Bone marrow (tissue), 2 donors: Measurements from ENCODE around the gene LAIR1.
A peak's percentile ranks its signal among the peaks of the same experiment; 100 is the strongest.
"Not testable (repeated sequence)": the region's sequence is repeated elsewhere in the genome, so short reads cannot be mapped to it uniquely, and the experiment has no call there.

Source experiments
- DNase-seq, 2 donors: peaks; one replicate each; lab custom pipeline; 2025; lab: John Stamatoyannopoulos, UW

LAIR1 gene

GRCh38 chr19:54376610-54377285, 12.0 kb upstream of the LAIR1 start:
- DNase-seq, result no peak

- DNase-seq, result not testable (repeated sequence)
These were observed 10.6 kb upstream of the LAIR1 start for GRCh38 chr19:54375181-54375938.

GRCh38 chr19:54373781-54374631, 9.3 kb upstream of the LAIR1 start:
- peak; percentile 34 to 76 for DNase-seq

GRCh38 chr19:54371453-54371852, 6.7 kb upstream of the LAIR1 start:
- not testable (repeated sequence) for DNase-seq

- peak in 1 of 2 donors; percentile 63 for DNase-seq
These were observed 5.7 kb upstream of the LAIR1 start for GRCh38 chr19:54370434-54370796.

GRCh38 chr19:54369688-54370433, 5.1 kb upstream of the LAIR1 start:
- not testable (repeated sequence) for DNase-seq

- no peak for DNase-seq
These were observed 4.5 kb upstream of the LAIR1 start for GRCh38 chr19:54369082-54369687.

GRCh38 chr19:54366811-54367210, 2.1 kb upstream of the LAIR1 start:
- no peak for DNase-seq

GRCh38 chr19:54365798-54366197, 1.1 kb upstream of the LAIR1 start:
- DNase-seq, result not testable (repeated sequence)

GRCh38 chr19:54361680-54362422, 2.9 kb downstream of the LAIR1 start:
- DNase-seq, result peak in 1 of 2 donors; percentile 37

- DNase-seq, result not testable (repeated sequence)
These were observed 5.4 kb downstream of the LAIR1 start for GRCh38 chr19:54359149-54359820.

GRCh38 chr19:54357381-54357780, 7.3 kb downstream of the LAIR1 start:
- DNase-seq, result no peak

- no peak for DNase-seq
These were observed 8.2 kb downstream of the LAIR1 start for GRCh38 chr19:54356444-54357056.

- no peak for DNase-seq
These were observed 9.1 kb downstream of the LAIR1 start for GRCh38 chr19:54355675-54356074.

- no peak for DNase-seq
These were observed 10.0 kb downstream of the LAIR1 start for GRCh38 chr19:54354761-54355160.

GRCh38 chr19:54352546-54352945, 12.2 kb downstream of the LAIR1 start:
- no peak for DNase-seq

- DNase-seq, result no peak
These were observed 12.7 kb downstream of the LAIR1 start for GRCh38 chr19:54352041-54352440.

GRCh38 chr19:54351474-54351873, 13.3 kb downstream of the LAIR1 start:
- DNase-seq, result no peak

- no peak for DNase-seq
These were observed 18.8 kb downstream of the LAIR1 start for GRCh38 chr19:54345938-54346386.

GRCh38 chr19:54343868-54344267, 20.9 kb downstream of the LAIR1 start:
- DNase-seq, result no peak
